HL-60 (cell line): Measurements from ENCODE around the gene KARS1.

ENCODE experiments used
- GABPA ChIP-seq: IDR thresholded peaks from 2 replicates; pipeline ENCODE4 v1.6.1; 2012; ENCODE audit warnings: low read depth
- POLR2AphosphoS5 ChIP-seq: IDR thresholded peaks from 2 replicates; pipeline ENCODE4 v1.6.1; 2012; ENCODE audit warnings: low read depth
- SPI1 ChIP-seq: IDR thresholded peaks from 2 replicates; pipeline ENCODE4 v1.6.1; 2012; ENCODE audit warnings: low read depth, mild to moderate bottlenecking, borderline replicate concordance
- TF ChIP-seq, protein P1 (sequence below): IDR thresholded peaks from 2 replicates; pipeline ENCODE4 v1.6.1; 2012; ENCODE audit warnings: low read depth; ENCODE audit not compliant: insufficient replicate concordance
- TF ChIP-seq, protein P2 (sequence below): IDR thresholded peaks from one replicate; pipeline ENCODE4 v1.5.1; 2011; ENCODE audit warnings: low read length, control low read depth, inconsistent platforms; ENCODE audit not compliant: insufficient read depth

DNA sequence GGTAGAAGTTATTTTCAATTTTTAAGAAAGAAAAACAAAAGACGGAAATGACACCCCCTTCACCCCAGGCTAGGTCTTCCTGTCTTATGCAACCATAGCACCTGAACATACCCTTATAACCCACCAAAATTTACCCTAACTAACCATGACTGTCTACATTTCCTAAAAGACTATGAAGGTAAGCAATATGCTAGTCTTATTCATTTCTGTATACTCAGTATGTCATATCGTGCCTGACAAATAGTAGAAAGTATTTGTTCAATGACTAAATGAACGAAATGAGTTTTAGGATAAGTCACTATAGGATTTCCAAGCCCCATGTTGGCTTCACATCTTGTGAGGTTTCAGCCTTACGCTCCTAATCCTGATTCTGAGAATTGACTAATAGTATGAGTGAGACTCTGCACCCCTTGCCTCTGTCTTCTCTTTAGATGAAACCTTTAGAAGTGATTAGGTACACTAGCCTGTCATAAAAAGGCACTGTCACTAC is 30.9 kb downstream of the KARS1 start:
- TF ChIP-seq, protein P1, sequence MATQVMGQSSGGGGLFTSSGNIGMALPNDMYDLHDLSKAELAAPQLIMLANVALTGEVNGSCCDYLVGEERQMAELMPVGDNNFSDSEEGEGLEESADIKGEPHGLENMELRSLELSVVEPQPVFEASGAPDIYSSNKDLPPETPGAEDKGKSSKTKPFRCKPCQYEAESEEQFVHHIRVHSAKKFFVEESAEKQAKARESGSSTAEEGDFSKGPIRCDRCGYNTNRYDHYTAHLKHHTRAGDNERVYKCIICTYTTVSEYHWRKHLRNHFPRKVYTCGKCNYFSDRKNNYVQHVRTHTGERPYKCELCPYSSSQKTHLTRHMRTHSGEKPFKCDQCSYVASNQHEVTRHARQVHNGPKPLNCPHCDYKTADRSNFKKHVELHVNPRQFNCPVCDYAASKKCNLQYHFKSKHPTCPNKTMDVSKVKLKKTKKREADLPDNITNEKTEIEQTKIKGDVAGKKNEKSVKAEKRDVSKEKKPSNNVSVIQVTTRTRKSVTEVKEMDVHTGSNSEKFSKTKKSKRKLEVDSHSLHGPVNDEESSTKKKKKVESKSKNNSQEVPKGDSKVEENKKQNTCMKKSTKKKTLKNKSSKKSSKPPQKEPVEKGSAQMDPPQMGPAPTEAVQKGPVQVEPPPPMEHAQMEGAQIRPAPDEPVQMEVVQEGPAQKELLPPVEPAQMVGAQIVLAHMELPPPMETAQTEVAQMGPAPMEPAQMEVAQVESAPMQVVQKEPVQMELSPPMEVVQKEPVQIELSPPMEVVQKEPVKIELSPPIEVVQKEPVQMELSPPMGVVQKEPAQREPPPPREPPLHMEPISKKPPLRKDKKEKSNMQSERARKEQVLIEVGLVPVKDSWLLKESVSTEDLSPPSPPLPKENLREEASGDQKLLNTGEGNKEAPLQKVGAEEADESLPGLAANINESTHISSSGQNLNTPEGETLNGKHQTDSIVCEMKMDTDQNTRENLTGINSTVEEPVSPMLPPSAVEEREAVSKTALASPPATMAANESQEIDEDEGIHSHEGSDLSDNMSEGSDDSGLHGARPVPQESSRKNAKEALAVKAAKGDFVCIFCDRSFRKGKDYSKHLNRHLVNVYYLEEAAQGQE, result no peak
- TF ChIP-seq, protein P2, sequence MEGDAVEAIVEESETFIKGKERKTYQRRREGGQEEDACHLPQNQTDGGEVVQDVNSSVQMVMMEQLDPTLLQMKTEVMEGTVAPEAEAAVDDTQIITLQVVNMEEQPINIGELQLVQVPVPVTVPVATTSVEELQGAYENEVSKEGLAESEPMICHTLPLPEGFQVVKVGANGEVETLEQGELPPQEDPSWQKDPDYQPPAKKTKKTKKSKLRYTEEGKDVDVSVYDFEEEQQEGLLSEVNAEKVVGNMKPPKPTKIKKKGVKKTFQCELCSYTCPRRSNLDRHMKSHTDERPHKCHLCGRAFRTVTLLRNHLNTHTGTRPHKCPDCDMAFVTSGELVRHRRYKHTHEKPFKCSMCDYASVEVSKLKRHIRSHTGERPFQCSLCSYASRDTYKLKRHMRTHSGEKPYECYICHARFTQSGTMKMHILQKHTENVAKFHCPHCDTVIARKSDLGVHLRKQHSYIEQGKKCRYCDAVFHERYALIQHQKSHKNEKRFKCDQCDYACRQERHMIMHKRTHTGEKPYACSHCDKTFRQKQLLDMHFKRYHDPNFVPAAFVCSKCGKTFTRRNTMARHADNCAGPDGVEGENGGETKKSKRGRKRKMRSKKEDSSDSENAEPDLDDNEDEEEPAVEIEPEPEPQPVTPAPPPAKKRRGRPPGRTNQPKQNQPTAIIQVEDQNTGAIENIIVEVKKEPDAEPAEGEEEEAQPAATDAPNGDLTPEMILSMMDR, result no peak
- TF ChIP-seq GABPA, result no peak
- TF ChIP-seq POLR2AphosphoS5, result no peak
- TF ChIP-seq SPI1, result no peak
